ENCODE results near the gene DIAPH2. TPM values are rescaled to one million over a fixed set of nuclear protein-coding genes. Genes with fewer than 3 reads are reported as not detected.
A peak's percentile ranks its signal among the peaks of the same experiment; 100 is the strongest.

The DIAPH2 gene
- total RNA-seq, 1 donor from 2014 or later, result 34.2 TPM

GRCh38 chrX:96861218-96861617 is 176.6 kb downstream of the DIAPH2 start:
- DNase-seq, result no peak
- Histone ChIP-seq H3K27ac (no peak overlapping the region), H3K9me3 (no peaks in the 10 kb centered on the region), H3K4me3 (no peak overlapping the region), H3K27me3 (ENCODE audit: low read depth) (no peaks in the 10 kb centered on the region), H3K36me3 (no peaks in the 10 kb centered on the region), H3K4me1 (no peaks in the 10 kb centered on the region)
- ATAC-seq, result no peak
- no peak for TF ChIP-seq CTCF (IDR thresholded peaks at IDR 0.05)
- intact Hi-C loops (cut with DNase I), result no loop called here

- no peaks in the 10 kb centered on the region for H3K9me3 ChIP-seq
- H3K27me3 ChIP-seq (ENCODE audit: low read depth), result no peaks in the 10 kb centered on the region
- no peak for ATAC-seq
- H3K36me3 ChIP-seq, result no peaks in the 10 kb centered on the region
- H3K4me1 ChIP-seq, result no peaks in the 10 kb centered on the region
- H3K27ac ChIP-seq, result no peak overlapping the region
- no peak for TF ChIP-seq CTCF (IDR thresholded peaks at IDR 0.05)
- intact Hi-C loops (cut with DNase I), result no loop called here
- DNase-seq, result no peak
- H3K4me3 ChIP-seq, result no peak overlapping the region
Observed at GRCh38 chrX:96861661-96862060, 177.0 kb downstream of the DIAPH2 start.

- peaks cover 4% of the 10 kb centered on the region for H3K36me3 ChIP-seq
- DNase-seq (no peak), ATAC-seq (no peak)
- H3K4me1 ChIP-seq, result no peaks in the 10 kb centered on the region
- no peaks in the 10 kb centered on the region for H3K27me3 ChIP-seq (ENCODE audit: low read depth)
- no peak for TF ChIP-seq CTCF (IDR thresholded peaks at IDR 0.05)
- intact Hi-C loops (cut with DNase I), result no loop called here
- H3K9me3 ChIP-seq, result no peaks in the 10 kb centered on the region
- H3K4me3 ChIP-seq, result no peak within 1 kb of the TSS
- H3K27ac ChIP-seq, result no peak within 1 kb of the TSS
Observed at GRCh38 chrX:96883608-96884007, 199.0 kb downstream of the DIAPH2 start, which contains the start of gene RPA4. TSS of gene RPA4 (plus strand) at chrX:96883908. CDS start at chrX:96884311, 403 bp downstream.

GRCh38 chrX:96884027-96884426 is 199.4 kb downstream of the DIAPH2 start:
- no peaks in the 10 kb centered on the region for H3K4me1 ChIP-seq
- H3K27ac ChIP-seq, result no peak overlapping the region
- intact Hi-C loops (cut with DNase I), result no loop called here
- DNase-seq, result no peak
- H3K4me3 ChIP-seq, result no peak overlapping the region
- H3K9me3 ChIP-seq, result no peaks in the 10 kb centered on the region
- no peak for ATAC-seq
- H3K36me3 ChIP-seq, result peaks cover 4% of the 10 kb centered on the region
- no peak for TF ChIP-seq CTCF (IDR thresholded peaks at IDR 0.05)
- no peaks in the 10 kb centered on the region for H3K27me3 ChIP-seq (ENCODE audit: low read depth)

GRCh38 chrX:96889726-96890125 is 205.1 kb downstream of the DIAPH2 start:
- Histone ChIP-seq H3K4me3 (no peak overlapping the region), H3K27me3 (ENCODE audit: low read depth) (no peaks in the 10 kb centered on the region), H3K36me3 (no peaks in the 10 kb centered on the region), H3K4me1 (no peaks in the 10 kb centered on the region), H3K27ac (no peak overlapping the region), H3K9me3 (no peaks in the 10 kb centered on the region)
- DNase-seq (no peak), ATAC-seq (peak; percentile 85 to 95)
- intact Hi-C loops (cut with DNase I), result no loop called here
- no peak for TF ChIP-seq CTCF (IDR thresholded peaks at IDR 0.05)

GRCh38 chrX:96906741-96907140 is 222.1 kb downstream of the DIAPH2 start:
- ATAC-seq, result no peak
- H3K4me1 ChIP-seq, result peaks cover 6% of the 10 kb centered on the region
- no peak for DNase-seq
- H3K36me3 ChIP-seq, result no peaks in the 10 kb centered on the region
- intact Hi-C loops (cut with DNase I), result no loop called here
- H3K27me3 ChIP-seq (ENCODE audit: low read depth), result no peaks in the 10 kb centered on the region
- H3K27ac ChIP-seq, result no peak overlapping the region
- TF ChIP-seq CTCF (IDR thresholded peaks at IDR 0.05), result no peak
- H3K9me3 ChIP-seq, result no peaks in the 10 kb centered on the region
- no peak overlapping the region for H3K4me3 ChIP-seq

Measured in lower lobe of right lung (tissue), 2 donors.